Fibroblast of skin of left biceps (primary cell): Measurements from ENCODE around the gene RHBDL3.
A peak's percentile ranks its signal among the peaks of the same experiment; 100 is the strongest.
"Not testable (repeated sequence)": the region's sequence is repeated elsewhere in the genome, so short reads cannot be mapped to it uniquely, and the experiment has no call there.

ENCODE experiments used
- DNase-seq, 2 experiments: peaks; one replicate each; pipeline ENCODE4 v3.0.0-alpha.2; 2013; ENCODE audit warnings: low read depth in 2 of 2

The RHBDL3 gene

GRCh38 chr17:32289471-32290070 lies 23.9 kb downstream of the RHBDL3 start:
- no peak for DNase-seq

- DNase-seq, result no peak
Measured at GRCh38 chr17:32292094-32292493, 26.5 kb downstream of the RHBDL3 start.

DNA sequence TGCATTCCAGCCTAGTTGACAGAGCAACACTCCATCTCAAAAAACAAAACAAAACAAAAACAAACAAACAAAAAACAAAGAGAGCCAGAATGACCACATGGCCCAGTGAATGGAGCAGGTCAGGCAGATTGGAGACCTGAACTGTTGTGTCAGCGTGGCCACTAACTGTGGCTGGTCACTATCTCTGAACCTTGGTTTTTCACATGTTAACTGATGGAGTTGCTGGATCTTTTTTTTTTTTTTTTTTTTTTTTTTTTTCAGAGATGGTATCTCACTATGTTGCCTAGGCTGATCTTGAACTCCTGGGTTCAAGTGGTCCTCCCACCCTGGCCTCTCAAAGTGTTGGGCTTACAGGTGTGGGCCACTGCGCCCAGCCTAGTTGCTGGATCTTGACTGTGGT lies 31.8 kb downstream of the RHBDL3 start:
- DNase-seq, result no peak

DNA sequence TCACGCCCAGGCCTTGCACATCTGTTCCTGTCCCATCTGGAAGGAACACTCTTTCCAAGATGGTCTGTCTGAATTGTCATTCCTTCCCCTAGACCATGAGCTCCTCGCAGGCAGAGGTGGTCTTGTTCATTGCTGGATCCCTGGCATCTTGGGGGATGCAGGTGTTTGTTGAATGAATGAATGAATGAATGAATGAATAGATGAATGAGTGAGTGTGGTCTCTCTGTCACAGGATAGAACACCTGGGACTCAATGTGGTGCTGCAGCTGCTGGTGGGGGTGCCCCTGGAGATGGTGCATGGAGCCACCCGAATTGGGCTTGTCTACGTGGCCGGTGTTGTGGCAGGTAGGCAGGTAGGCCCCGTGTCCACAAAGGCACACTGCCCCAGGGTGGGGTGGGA lies 32.2 kb downstream of the RHBDL3 start:
- DNase-seq, result no peak

GRCh38 chr17:32298298-32298697 lies 32.7 kb downstream of the RHBDL3 start:
- DNase-seq, result no peak

GRCh38 chr17:32298721-32299579 lies 33.3 kb downstream of the RHBDL3 start:
- DNase-seq, result no peak

DNA sequence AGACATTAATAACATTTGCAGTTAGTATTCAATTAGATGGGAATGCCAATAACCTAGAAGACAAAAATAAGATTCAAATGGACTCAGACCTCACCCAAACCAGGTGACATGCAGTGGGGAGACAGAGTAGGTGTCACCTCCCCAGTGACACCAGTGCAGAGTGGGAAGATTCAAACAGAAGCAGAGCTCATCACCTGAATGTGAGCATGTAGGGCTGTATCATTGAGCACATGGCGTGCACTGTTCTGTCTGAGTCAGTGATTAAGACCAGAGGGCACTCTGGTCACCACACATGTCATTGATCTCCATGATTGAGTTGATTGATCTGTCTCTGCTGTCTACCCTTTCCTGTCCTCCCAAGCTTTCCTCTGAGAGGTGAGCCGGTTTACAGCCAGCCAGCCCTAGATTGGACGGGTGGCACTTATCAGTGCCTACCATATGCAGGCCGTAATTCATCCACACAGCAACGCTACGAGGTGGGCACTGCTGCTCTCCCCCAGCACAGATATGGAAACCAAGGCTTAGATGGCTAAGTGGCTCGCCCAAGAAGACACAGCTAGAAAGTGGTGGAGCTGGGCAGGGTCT lies 34.0 kb downstream of the RHBDL3 start:
- no peak for DNase-seq

- no peak for DNase-seq
Measured at GRCh38 chr17:32302037-32302436, 36.4 kb downstream of the RHBDL3 start.

- DNase-seq, result no peak
Measured at GRCh38 chr17:32302860-32303649, 37.4 kb downstream of the RHBDL3 start.

GRCh38 chr17:32303781-32304288 lies 38.2 kb downstream of the RHBDL3 start:
- no peak for DNase-seq

DNA sequence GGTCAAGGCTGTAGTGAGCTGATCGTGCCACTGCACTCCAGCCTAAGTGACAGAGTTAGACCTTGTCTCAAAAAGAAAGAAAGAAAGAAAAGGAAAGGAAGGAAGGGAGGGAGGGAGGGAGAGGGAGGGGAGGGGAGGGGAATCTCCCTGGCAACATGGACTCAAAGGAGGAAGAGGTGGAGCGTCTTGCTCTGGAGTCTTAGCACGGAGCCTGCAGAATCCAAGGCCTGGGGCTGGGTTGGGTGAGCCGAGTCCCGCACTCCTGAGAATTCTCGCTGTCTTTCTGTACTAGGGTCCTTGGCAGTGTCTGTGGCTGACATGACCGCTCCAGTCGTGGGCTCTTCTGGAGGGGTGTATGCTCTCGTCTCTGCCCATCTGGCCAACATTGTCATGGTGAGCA lies 39.4 kb downstream of the RHBDL3 start:
- DNase-seq, result no peak

GRCh38 chr17:32307658-32308057 lies 42.0 kb downstream of the RHBDL3 start:
- DNase-seq, result no peak

- no peak for DNase-seq
Measured at GRCh38 chr17:32311028-32311536, 45.5 kb downstream of the RHBDL3 start.

DNA sequence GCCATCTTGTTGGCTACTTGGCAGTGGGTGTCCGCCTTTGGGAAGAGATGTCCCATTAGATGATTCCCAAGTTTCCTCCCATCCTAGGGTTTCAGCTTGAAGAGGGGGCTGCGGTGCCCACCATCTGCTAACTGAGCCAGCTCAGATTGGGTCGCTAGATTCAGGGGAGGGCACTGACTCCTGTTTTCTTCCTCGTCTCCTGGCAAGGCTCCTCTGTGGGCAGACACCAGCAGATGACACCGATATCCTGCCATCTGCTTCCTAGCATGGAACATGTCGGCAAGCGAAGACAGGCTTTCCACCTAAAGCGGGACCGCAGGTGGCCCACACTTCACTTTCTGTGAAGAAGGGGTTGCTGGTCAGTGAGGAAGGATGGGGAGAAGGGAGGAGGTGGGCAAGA lies 49.0 kb downstream of the RHBDL3 start:
- DNase-seq, result no peak

DNA sequence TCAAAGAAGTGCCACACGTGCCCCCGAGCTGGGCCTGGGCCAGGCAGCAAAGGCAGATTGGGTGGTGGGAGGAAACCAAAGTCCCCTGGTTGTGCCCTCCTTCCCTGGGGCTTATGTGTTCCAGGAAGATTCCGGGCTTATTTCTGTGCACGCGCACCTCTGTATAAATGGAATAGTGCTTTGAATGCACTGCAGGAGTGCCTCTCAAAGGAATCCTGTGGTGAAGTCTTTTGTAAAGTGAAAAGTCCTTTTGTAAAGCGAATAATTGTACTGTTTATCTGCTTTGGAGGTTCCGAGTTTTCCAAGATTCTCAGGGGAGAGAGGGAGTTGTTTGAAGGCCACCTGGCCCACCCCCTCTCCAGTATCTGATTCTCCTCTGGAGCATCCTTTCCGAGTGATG lies 49.5 kb downstream of the RHBDL3 start:
- DNase-seq, result no peak

DNA sequence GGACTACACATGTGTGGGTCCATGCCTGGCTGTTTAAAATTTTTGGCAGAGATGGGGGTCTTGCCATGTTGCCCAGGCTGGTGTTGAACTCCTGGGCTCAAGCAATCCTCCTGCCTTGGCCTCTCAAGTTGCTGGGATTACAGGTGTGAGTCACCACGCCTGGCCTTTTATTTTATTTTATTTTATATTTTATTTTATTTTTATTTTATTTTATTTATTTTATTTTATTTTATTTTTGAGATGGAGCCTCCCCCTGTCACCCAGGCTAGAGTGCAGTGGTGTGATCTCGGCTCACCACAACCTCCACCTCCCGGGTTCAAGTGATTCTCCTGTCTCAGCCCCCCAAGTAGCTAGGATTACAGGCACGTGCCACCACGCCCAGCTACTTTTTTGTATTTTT lies 51.0 kb downstream of the RHBDL3 start:
- DNase-seq, result not testable (repeated sequence)

DNA sequence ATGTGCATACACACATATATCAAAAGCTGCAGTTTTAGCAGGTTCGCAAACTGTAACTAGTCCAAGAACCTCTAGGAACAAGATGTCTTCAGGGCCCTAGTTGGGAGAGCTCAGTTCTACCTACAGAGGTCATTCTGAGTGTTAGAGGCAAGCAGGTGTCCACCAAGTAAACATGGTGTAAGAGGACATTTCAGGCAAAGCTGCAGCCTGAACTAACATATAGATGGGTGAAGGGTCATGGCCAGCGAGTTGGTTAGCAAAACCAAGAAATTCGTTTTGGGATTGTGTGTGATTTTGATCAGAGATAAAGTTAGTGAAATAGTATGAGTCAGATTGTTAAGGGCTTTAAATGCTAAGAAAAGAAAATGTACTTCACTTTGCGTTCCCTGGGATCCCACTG lies 51.7 kb downstream of the RHBDL3 start:
- no peak for DNase-seq

- no peak for DNase-seq
Measured at GRCh38 chr17:32318071-32318470, 52.4 kb downstream of the RHBDL3 start.

GRCh38 chr17:32319548-32319905 lies 53.9 kb downstream of the RHBDL3 start:
- DNase-seq, result peak in 1 of 2 experiments; percentile 5

GRCh38 chr17:32320080-32320479 lies 54.4 kb downstream of the RHBDL3 start:
- not testable (repeated sequence) for DNase-seq

GRCh38 chr17:32320847-32321246 lies 55.2 kb downstream of the RHBDL3 start:
- no peak for DNase-seq

DNA sequence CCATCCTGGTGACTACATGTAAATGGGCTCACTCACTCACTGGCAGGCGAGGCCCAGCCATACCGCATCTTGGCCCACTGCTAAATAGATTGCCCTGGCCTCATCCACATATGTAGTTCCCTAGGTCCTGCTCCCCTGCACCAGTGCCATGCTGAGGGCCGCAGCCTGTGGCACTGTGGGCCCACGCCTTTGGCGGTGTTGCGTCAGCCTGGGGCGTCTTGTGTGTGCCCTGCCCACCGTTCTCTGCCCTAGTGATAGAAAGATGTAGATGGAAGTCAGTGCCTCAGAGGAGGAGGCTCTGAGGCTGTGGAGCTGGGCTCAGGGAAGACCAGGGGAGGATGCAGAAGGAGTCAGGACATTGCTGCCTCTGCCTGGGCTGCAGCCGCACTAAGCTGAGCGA lies 57.4 kb downstream of the RHBDL3 start:
- no peak for DNase-seq
